ENCODE data around the gene FHL2.

The FHL2 gene

GRCh38 chr2:105330681-105331375 lies 68.0 kb downstream of the FHL2 start:
- Histone ChIP-seq H3K27ac (no peak overlapping the region), H3K4me3 (ENCODE audit: low read depth, low read length) (no peak overlapping the region; the same call in 1 of the 2 replicates), H3K27me3 (ENCODE audit: insufficient read depth, low read depth, severe bottlenecking) (no peaks in the 10 kb centered on the region), H3K36me3 (peaks cover 2% of the 10 kb centered on the region; the same call in 1 of the 2 replicates), H3K9me3 (ENCODE audit: severe bottlenecking) (no peaks in the 10 kb centered on the region)
- no peak for TF ChIP-seq CTCF (IDR thresholded peaks at IDR 0.05; ENCODE audit: low read depth, low read length)
- DNase-seq = no peak

- Histone ChIP-seq H3K9me3 (ENCODE audit: severe bottlenecking) (no peaks in the 10 kb centered on the region), H3K27ac (peak within 1 kb of the TSS; percentile 95), H3K36me3 (peaks cover 8% of the 10 kb centered on the region), H3K4me3 (ENCODE audit: low read depth, low read length) (peak within 1 kb of the TSS; percentile 69), H3K27me3 (ENCODE audit: insufficient read depth, low read depth, severe bottlenecking) (no peaks in the 10 kb centered on the region)
- peak; percentile 42 for DNase-seq
- no peak for TF ChIP-seq CTCF (IDR thresholded peaks at IDR 0.05; ENCODE audit: low read depth, low read length)
Observed at GRCh38 chr2:105329561-105330495, 69.0 kb downstream of the FHL2 start, which contains the start of gene TGFBRAP1. Gene TGFBRAP1, minus strand, starts transcription at chr2:105329735. Its CDS starts 21,434 bp downstream, at chr2:105308301.

GRCh38 chr2:105329197-105329554 lies 69.7 kb downstream of the FHL2 start:
- H3K27me3 ChIP-seq (ENCODE audit: insufficient read depth, low read depth, severe bottlenecking) = no peaks in the 10 kb centered on the region
- no peak for DNase-seq
- H3K27ac ChIP-seq = peak overlapping the region; percentile 39; the same call in 1 of the 2 replicates
- no peak for TF ChIP-seq CTCF (IDR thresholded peaks at IDR 0.05; ENCODE audit: low read depth, low read length)
- H3K9me3 ChIP-seq (ENCODE audit: severe bottlenecking) = no peaks in the 10 kb centered on the region
- peaks cover 8% of the 10 kb centered on the region for H3K36me3 ChIP-seq
- H3K4me3 ChIP-seq (ENCODE audit: low read depth, low read length) = peak overlapping the region; percentile 53

DNA sequence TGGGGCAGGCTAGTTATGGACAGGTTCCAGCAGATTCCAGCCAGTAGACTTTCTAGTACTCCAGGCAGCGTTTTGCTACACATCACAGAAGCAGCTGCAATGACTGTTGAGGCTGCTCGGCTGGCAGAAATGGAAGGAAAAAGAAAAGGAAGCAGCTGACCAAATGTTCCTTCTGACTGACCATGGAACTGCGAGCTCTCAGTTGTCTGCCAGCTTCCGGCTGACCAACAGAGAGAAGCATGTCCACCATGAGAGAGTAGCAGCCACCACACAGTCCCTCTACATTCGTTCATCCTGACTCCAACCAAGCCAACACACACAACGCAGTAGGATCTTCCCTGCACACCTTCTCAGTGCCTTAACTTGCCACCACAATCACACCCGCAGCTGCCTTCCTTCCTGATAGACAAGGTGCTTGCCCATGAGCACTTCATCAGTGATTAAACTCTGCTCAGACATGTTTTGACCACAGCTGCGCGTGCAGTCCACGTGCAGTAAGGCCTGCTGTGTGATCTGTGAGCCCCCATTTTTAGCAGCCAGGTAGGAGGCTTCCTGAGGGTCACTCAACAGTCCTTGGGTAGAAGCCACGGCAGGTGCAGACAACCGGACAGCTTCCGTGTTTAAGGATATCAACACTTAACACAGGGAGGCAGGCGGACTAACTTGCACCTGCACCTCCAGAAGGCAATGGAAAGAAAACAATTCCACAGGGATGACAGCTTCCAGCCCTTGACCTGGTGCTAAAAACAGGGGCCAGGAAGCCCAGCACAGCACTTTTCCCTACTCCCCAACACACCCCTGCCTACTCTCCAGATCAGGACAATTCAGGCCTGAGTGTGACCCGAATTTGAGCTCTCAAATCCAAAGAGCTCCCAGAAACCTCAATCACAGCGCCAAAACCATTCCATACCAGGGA lies 70.3 kb downstream of the FHL2 start:
- DNase-seq = no peak

More for the DNA sequence above, 70.3 kb downstream of the FHL2 start:
- H3K9me3 ChIP-seq (ENCODE audit: severe bottlenecking) = no peaks in the 10 kb centered on the region
- H3K4me3 ChIP-seq (ENCODE audit: low read depth, low read length) = peak overlapping the region; percentile 53
- H3K36me3 ChIP-seq = peaks cover 8% of the 10 kb centered on the region
- no peak for TF ChIP-seq CTCF (IDR thresholded peaks at IDR 0.05; ENCODE audit: low read depth, low read length)
- peak overlapping the region; percentile 39; the same call in 1 of the 2 replicates for H3K27ac ChIP-seq
- no peaks in the 10 kb centered on the region for H3K27me3 ChIP-seq (ENCODE audit: insufficient read depth, low read depth, severe bottlenecking)

Data from WERI-Rb-1 (cell line).